ENCODE results near the gene CCDC27. TPM values are rescaled to one million over a fixed set of nuclear protein-coding genes. Genes with fewer than 3 reads are reported as not detected.

Gene CCDC27
- total RNA-seq, 1 experiment from 2014 or later, result not detected

- H3K36me3 Mint-ChIP-seq (ENCODE audit: insufficient read depth, unreplicated experiment), result no peaks in the 10 kb centered on the region
- H3K27me3 ChIP-seq (replicated peaks; ENCODE audit: control insufficient read depth, insufficient read depth, low read length), result no peaks in the 10 kb centered on the region
- H3K4me3 ChIP-seq (ENCODE audit: low read depth, low read length), result no peak overlapping the region
- H3K4me3 Mint-ChIP-seq (ENCODE audit: unreplicated experiment), result no peak overlapping the region
- no peaks in the 10 kb centered on the region for H3K9me3 Mint-ChIP-seq (ENCODE audit: unreplicated experiment)
- no peaks in the 10 kb centered on the region for H3K36me3 ChIP-seq (ENCODE audit: control insufficient read depth, insufficient read depth, low read length)
- no peak for DNase-seq
- TF ChIP-seq, protein P1, sequence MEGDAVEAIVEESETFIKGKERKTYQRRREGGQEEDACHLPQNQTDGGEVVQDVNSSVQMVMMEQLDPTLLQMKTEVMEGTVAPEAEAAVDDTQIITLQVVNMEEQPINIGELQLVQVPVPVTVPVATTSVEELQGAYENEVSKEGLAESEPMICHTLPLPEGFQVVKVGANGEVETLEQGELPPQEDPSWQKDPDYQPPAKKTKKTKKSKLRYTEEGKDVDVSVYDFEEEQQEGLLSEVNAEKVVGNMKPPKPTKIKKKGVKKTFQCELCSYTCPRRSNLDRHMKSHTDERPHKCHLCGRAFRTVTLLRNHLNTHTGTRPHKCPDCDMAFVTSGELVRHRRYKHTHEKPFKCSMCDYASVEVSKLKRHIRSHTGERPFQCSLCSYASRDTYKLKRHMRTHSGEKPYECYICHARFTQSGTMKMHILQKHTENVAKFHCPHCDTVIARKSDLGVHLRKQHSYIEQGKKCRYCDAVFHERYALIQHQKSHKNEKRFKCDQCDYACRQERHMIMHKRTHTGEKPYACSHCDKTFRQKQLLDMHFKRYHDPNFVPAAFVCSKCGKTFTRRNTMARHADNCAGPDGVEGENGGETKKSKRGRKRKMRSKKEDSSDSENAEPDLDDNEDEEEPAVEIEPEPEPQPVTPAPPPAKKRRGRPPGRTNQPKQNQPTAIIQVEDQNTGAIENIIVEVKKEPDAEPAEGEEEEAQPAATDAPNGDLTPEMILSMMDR (IDR thresholded peaks at IDR 0.05; ENCODE audit: insufficient read depth in 1 of 2, low read depth in 1 of 2, low read length in 1 of 2, severe bottlenecking in 1 of 2, unreplicated experiment in 1 of 2), result no peak
- intact Hi-C loops (cut with micrococcal nuclease; ENCODE audit: unreplicated experiment), result no loop called here
- BruUV-seq (replicated peaks), result no TSS peak
- H3K27me3 Mint-ChIP-seq (ENCODE audit: insufficient read depth, unreplicated experiment), result no peaks in the 10 kb centered on the region
- no peaks in the 10 kb centered on the region for H3K4me1 Mint-ChIP-seq (ENCODE audit: low read depth, unreplicated experiment)
- CTCF ChIA-PET, result no interaction called here
- no peak overlapping the region for H3K27ac Mint-ChIP-seq (ENCODE audit: unreplicated experiment)
- POLR2A ChIA-PET, result no interaction called here
- no peaks in the 10 kb centered on the region for H3K4me1 ChIP-seq
- no peaks in the 10 kb centered on the region for H3K9me3 ChIP-seq
These were observed 48.4 kb upstream of the CCDC27 start for GRCh38 chr1:3703786-3704371.

- H3K4me3 Mint-ChIP-seq (ENCODE audit: unreplicated experiment), result no peak overlapping the region
- no peaks in the 10 kb centered on the region for H3K4me1 ChIP-seq
- no peaks in the 10 kb centered on the region for H3K36me3 ChIP-seq (ENCODE audit: control insufficient read depth, insufficient read depth, low read length)
- TF ChIP-seq, protein P1 (IDR thresholded peaks at IDR 0.05; ENCODE audit: insufficient read depth in 1 of 2, low read depth in 1 of 2, low read length in 1 of 2, severe bottlenecking in 1 of 2, unreplicated experiment in 1 of 2), result no peak
- no TSS peak for BruUV-seq (replicated peaks)
- DNase-seq, result no peak
- H3K4me3 ChIP-seq (ENCODE audit: low read depth, low read length), result no peak overlapping the region
- H3K27ac Mint-ChIP-seq (ENCODE audit: unreplicated experiment), result no peak overlapping the region
- no peaks in the 10 kb centered on the region for H3K9me3 ChIP-seq
- H3K9me3 Mint-ChIP-seq (ENCODE audit: unreplicated experiment), result no peaks in the 10 kb centered on the region
- H3K36me3 Mint-ChIP-seq (ENCODE audit: insufficient read depth, unreplicated experiment), result no peaks in the 10 kb centered on the region
- H3K27me3 Mint-ChIP-seq (ENCODE audit: insufficient read depth, unreplicated experiment), result no peaks in the 10 kb centered on the region
- no peaks in the 10 kb centered on the region for H3K4me1 Mint-ChIP-seq (ENCODE audit: low read depth, unreplicated experiment)
- no peaks in the 10 kb centered on the region for H3K27me3 ChIP-seq (replicated peaks; ENCODE audit: control insufficient read depth, insufficient read depth, low read length)
- POLR2A ChIA-PET, result no interaction called here
- intact Hi-C loops (cut with micrococcal nuclease; ENCODE audit: unreplicated experiment), result no loop called here
- CTCF ChIA-PET, result no interaction called here
These were observed 46.8 kb upstream of the CCDC27 start for GRCh38 chr1:3705341-3705950.

- no peak overlapping the region for H3K27ac Mint-ChIP-seq (ENCODE audit: unreplicated experiment)
- Histone ChIP-seq H3K4me3 (ENCODE audit: low read depth, low read length) (no peak overlapping the region), H3K9me3 (no peaks in the 10 kb centered on the region), H3K4me1 (no peaks in the 10 kb centered on the region), H3K27me3 (replicated peaks; ENCODE audit: control insufficient read depth, insufficient read depth, low read length) (no peaks in the 10 kb centered on the region), H3K36me3 (ENCODE audit: control insufficient read depth, insufficient read depth, low read length) (no peaks in the 10 kb centered on the region)
- no peak overlapping the region for H3K4me3 Mint-ChIP-seq (ENCODE audit: unreplicated experiment)
- no peaks in the 10 kb centered on the region for H3K9me3 Mint-ChIP-seq (ENCODE audit: unreplicated experiment)
- no TSS peak for BruUV-seq (replicated peaks)
- CTCF ChIA-PET, result no interaction called here
- intact Hi-C loops (cut with micrococcal nuclease; ENCODE audit: unreplicated experiment), result no loop called here
- TF ChIP-seq, protein P1 (IDR thresholded peaks at IDR 0.05; ENCODE audit: insufficient read depth in 1 of 2, low read depth in 1 of 2, low read length in 1 of 2, severe bottlenecking in 1 of 2, unreplicated experiment in 1 of 2), result no peak
- H3K4me1 Mint-ChIP-seq (ENCODE audit: low read depth, unreplicated experiment), result no peaks in the 10 kb centered on the region
- H3K36me3 Mint-ChIP-seq (ENCODE audit: insufficient read depth, unreplicated experiment), result no peaks in the 10 kb centered on the region
- DNase-seq, result no peak
- POLR2A ChIA-PET, result no interaction called here
- no peaks in the 10 kb centered on the region for H3K27me3 Mint-ChIP-seq (ENCODE audit: insufficient read depth, unreplicated experiment)
These were observed 45.5 kb upstream of the CCDC27 start for GRCh38 chr1:3706651-3707297.

All from Caco-2 (cell line).